ENCODE results near the gene FSTL5. TPM values are rescaled to one million over a fixed set of nuclear protein-coding genes. Genes with fewer than 3 reads are reported as not detected.

Gene FSTL5
- total RNA-seq, 1 experiment from 2014 or later = not detected

GRCh38 chr4:161791796-161792556 lies 371.8 kb downstream of the FSTL5 start:
- no peaks in the 10 kb centered on the region for H3K79me2 ChIP-seq (ENCODE audit: insufficient read depth, low read length)
- no peaks in the 10 kb centered on the region for H3K27me3 ChIP-seq (ENCODE audit: insufficient read depth, low read length)
- TF ChIP-seq POLR2AphosphoS5 (IDR thresholded peaks at IDR 0.05; ENCODE audit: low read depth, low read length) = no peak
- H3K9me3 ChIP-seq (ENCODE audit: control insufficient read depth in 1 of 2, insufficient read depth in 1 of 2, low read depth in 1 of 2, low read length in 2 of 2) = peaks cover 0 to 4% of the 10 kb centered on the region in 2 experiments; a peak in 1 of 4 replicates
- H2AFZ ChIP-seq (ENCODE audit: low read depth, low read length, poor library complexity, severe bottlenecking) = no peak overlapping the region
- H3K9ac ChIP-seq (ENCODE audit: low read length) = no peak overlapping the region
- no peak overlapping the region for H3K4me2 ChIP-seq (ENCODE audit: low read length)
- no peaks in the 10 kb centered on the region for H3K36me3 ChIP-seq (ENCODE audit: control insufficient read depth in 1 of 2, insufficient read depth in 2 of 2, low read length in 2 of 2)
- H3K9me2 ChIP-seq (ENCODE audit: insufficient read depth) = 0 out of 2 replicates have a peak, but pooled peaks cover 3% of the 10 kb centered on the region
- H4K20me1 ChIP-seq (ENCODE audit: insufficient read depth) = no peaks in the 10 kb centered on the region
- H3K4me1 ChIP-seq (ENCODE audit: control insufficient read depth in 1 of 2, insufficient read depth in 2 of 2, low read length in 2 of 2) = no peaks in the 10 kb centered on the region
- ATAC-seq (no peak), DNase-seq (ENCODE audit: low read depth, low spot score) (no peak)
- intact Hi-C loops (cut with micrococcal nuclease) = no loop called here
- ChIA-PET POLR2A (no interaction called here), CTCF (no interaction called here), RAD21 (ENCODE audit: low non-redundant PET in 1 of 2, low total read pairs in 2 of 2, uncharacterized antibody in 2 of 2, unreplicated experiment in 2 of 2) (no interaction called here)
- no TSS peak for BruUV-seq (replicated peaks)
- H3K27ac ChIP-seq (ENCODE audit: low read depth, low read length) = no peak overlapping the region
- H3K4me3 ChIP-seq (replicated peaks in 1 of 2; ENCODE audit: low read depth in 1 of 2, low read length in 2 of 2) = no peak overlapping the region

GRCh38 chr4:161767116-161767515 lies 396.7 kb downstream of the FSTL5 start:
- DNase-seq (ENCODE audit: low read depth, low spot score) (no peak), ATAC-seq (no peak)
- intact Hi-C loops (cut with micrococcal nuclease) = no loop called here
- Histone ChIP-seq H3K9me2 (ENCODE audit: insufficient read depth) (no peaks in the 10 kb centered on the region), H2AFZ (ENCODE audit: low read depth, low read length, poor library complexity, severe bottlenecking) (no peak overlapping the region), H4K20me1 (ENCODE audit: insufficient read depth) (no peaks in the 10 kb centered on the region), H3K79me2 (ENCODE audit: insufficient read depth, low read length) (no peaks in the 10 kb centered on the region), H3K27me3 (ENCODE audit: insufficient read depth, low read length) (no peaks in the 10 kb centered on the region), H3K27ac (ENCODE audit: low read depth, low read length) (no peak overlapping the region), H3K4me2 (ENCODE audit: low read length) (no peak overlapping the region), H3K4me1 (ENCODE audit: control insufficient read depth in 1 of 2, insufficient read depth in 2 of 2, low read length in 2 of 2) (no peaks in the 10 kb centered on the region), H3K9ac (ENCODE audit: low read length) (no peak overlapping the region), H3K36me3 (ENCODE audit: control insufficient read depth in 1 of 2, insufficient read depth in 2 of 2, low read length in 2 of 2) (no peaks in the 10 kb centered on the region), H3K4me3 (replicated peaks in 1 of 2; ENCODE audit: low read depth in 1 of 2, low read length in 2 of 2) (no peak overlapping the region), H3K9me3 (ENCODE audit: control insufficient read depth in 1 of 2, insufficient read depth in 1 of 2, low read depth in 1 of 2, low read length in 2 of 2) (no peaks in the 10 kb centered on the region)
- RAD21 ChIA-PET (ENCODE audit: low non-redundant PET in 1 of 2, low total read pairs in 2 of 2, uncharacterized antibody in 2 of 2, unreplicated experiment in 2 of 2) = no interaction called here
- CTCF ChIA-PET = no interaction called here
- POLR2A ChIA-PET = no interaction called here
- no TSS peak for BruUV-seq (replicated peaks)
- TF ChIP-seq ZBTB33 (IDR thresholded peaks at IDR 0.05; ENCODE audit: extremely low read depth, insufficient replicate concordance, low read length) = no peak
- TF ChIP-seq EZH2phosphoT487 (IDR thresholded peaks at IDR 0.05; ENCODE audit: borderline replicate concordance) = no peak
- TF ChIP-seq FOSL1 (IDR thresholded peaks at IDR 0.05; ENCODE audit: low read depth) = no peak
- TF ChIP-seq POLR2A (IDR thresholded peaks at IDR 0.05; ENCODE audit: borderline replicate concordance, extremely low read depth, insufficient read depth, insufficient read length) = no peak
- no peak for TF ChIP-seq CEBPB (IDR thresholded peaks at IDR 0.05; ENCODE audit: low read depth)
- TF ChIP-seq SIN3A (IDR thresholded peaks at IDR 0.05; ENCODE audit: low read depth) = no peak
- TF ChIP-seq CBX3 (IDR thresholded peaks at IDR 0.05; ENCODE audit: low read depth) = no peak
- TF ChIP-seq ZNF274 (IDR thresholded peaks at IDR 0.05; ENCODE audit: low read depth, low read length) = no peak
- TF ChIP-seq JUND (IDR thresholded peaks at IDR 0.05) = no peak
- no peak for TF ChIP-seq REST (IDR thresholded peaks at IDR 0.05; ENCODE audit: low read depth)
- TF ChIP-seq ZFX (IDR thresholded peaks at IDR 0.05) = no peak
- TF ChIP-seq ATF3 (IDR thresholded peaks at IDR 0.05) = no peak
- TF ChIP-seq MAX (IDR thresholded peaks at IDR 0.05) = no peak
- TF ChIP-seq EZH2 (IDR thresholded peaks at IDR 0.05) = no peak
